Occipital lobe (tissue), 3 donors: Measurements from ENCODE around the gene ZBTB12. TPM values are rescaled to one million over a fixed set of nuclear protein-coding genes. Genes with fewer than 3 reads are reported as not detected.
"Not testable (repeated sequence)": the region's sequence is repeated elsewhere in the genome, so short reads cannot be mapped to it uniquely, and the experiment has no call there.

Experiments used
- DNase-seq: peaks from one replicate; lab custom pipeline; 2025; lab: John Stamatoyannopoulos, UW
- small RNA-seq: library from RNA; depleted of rRNA; stranded (forward); fragments of <200 nt; gene quantifications from one replicate; pipeline ENCODE3, GENCODE V24; 2014
- total RNA-seq: library from RNA; depleted of rRNA; stranded (reverse); fragments of >200 nt; gene quantifications from one replicate; pipeline ENCODE4 v1.2.3, GENCODE V29; 2014

Gene ZBTB12
- total RNA-seq, 1 donor from 2014 or later: 25.6 TPM

GRCh38 chr6:31851980-31852718 is 49.7 kb downstream of the ZBTB12 start:
- DNase-seq: not testable (repeated sequence)

- DNase-seq: no peak
Measured at GRCh38 chr6:31851485-31851832, 50.4 kb downstream of the ZBTB12 start.

GRCh38 chr6:31850765-31851484 is 51.0 kb downstream of the ZBTB12 start:
- DNase-seq: no peak

Small RNAs within 50 kb of the gene (small RNA-seq; reads per million reads assigned to genes)
- not detected for gene AL645922.1

Other genes starting within 250 kb of the ZBTB12 start
- gene BAG6, start 249.4 kb downstream of the ZBTB12 start, total RNA-seq: 118 TPM
- gene APOM, start 246.2 kb downstream of the ZBTB12 start, total RNA-seq: not detected
- gene C6orf47, start 241.3 kb downstream of the ZBTB12 start, total RNA-seq: 16.2 TPM
- 9.8 TPM for gene GPANK1, start 237.1 kb downstream of the ZBTB12 start, total RNA-seq
- gene CSNK2B, start 236.0 kb downstream of the ZBTB12 start, total RNA-seq: 69.9 TPM
- gene LY6G5B, start 232.1 kb downstream of the ZBTB12 start, total RNA-seq: 3.4 TPM
- 3.1 TPM for gene LY6G5C, start 221.0 kb downstream of the ZBTB12 start, total RNA-seq
- gene ABHD16A, start 198.8 kb downstream of the ZBTB12 start, total RNA-seq: 48.2 TPM
- gene LY6G6F, start 195.2 kb downstream of the ZBTB12 start, total RNA-seq: not detected
- not detected for gene LY6G6D, start 186.7 kb downstream of the ZBTB12 start, total RNA-seq
- gene LY6G6C, start 180.3 kb downstream of the ZBTB12 start, total RNA-seq: 0.31 TPM
- not detected for gene MPIG6B, start 178.7 kb downstream of the ZBTB12 start, total RNA-seq
- gene DDAH2, start 172.8 kb downstream of the ZBTB12 start, total RNA-seq: 117 TPM
- gene CLIC1, start 165.6 kb downstream of the ZBTB12 start, total RNA-seq: 35.2 TPM
- gene MSH5, start 162.1 kb downstream of the ZBTB12 start, total RNA-seq: 4.2 TPM
- gene SAPCD1, start 139.4 kb downstream of the ZBTB12 start, total RNA-seq: 0.31 TPM
- gene VWA7, start 124.8 kb downstream of the ZBTB12 start, total RNA-seq: 0.31 TPM
- gene VARS1, start 106.3 kb downstream of the ZBTB12 start, total RNA-seq: 25.6 TPM
- 22.9 TPM for gene LSM2, start 95.1 kb downstream of the ZBTB12 start, total RNA-seq
- gene HSPA1L, start 86.8 kb downstream of the ZBTB12 start, total RNA-seq: 4.4 TPM
- 117 TPM for gene HSPA1A, start 86.5 kb downstream of the ZBTB12 start, total RNA-seq
- 121 TPM for gene HSPA1B, start 74.3 kb downstream of the ZBTB12 start, total RNA-seq
- 20.3 TPM for gene NEU1, start 39.3 kb downstream of the ZBTB12 start, total RNA-seq
- gene SLC44A4, start 23.1 kb downstream of the ZBTB12 start, total RNA-seq: not detected
- 83.9 TPM for gene EHMT2, start 4.4 kb downstream of the ZBTB12 start, total RNA-seq
- gene C2, start 25.6 kb upstream of the ZBTB12 start, total RNA-seq: 4.7 TPM
- 0.62 TPM for gene CFB, start 44.0 kb upstream of the ZBTB12 start, total RNA-seq
- gene NELFE, start 56.9 kb upstream of the ZBTB12 start, total RNA-seq: 37.4 TPM
- gene SKIC2, start 57.1 kb upstream of the ZBTB12 start, total RNA-seq: 27.6 TPM
- gene DXO, start 70.1 kb upstream of the ZBTB12 start, total RNA-seq: 6.9 TPM
- gene C4A, start 80.0 kb upstream of the ZBTB12 start, total RNA-seq: 8.6 TPM
- 9.2 TPM for gene C4B, start 112.7 kb upstream of the ZBTB12 start, total RNA-seq
- gene CYP21A2, start 136.3 kb upstream of the ZBTB12 start, total RNA-seq: not detected
- gene TNXB, start 207.3 kb upstream of the ZBTB12 start, total RNA-seq: 2.5 TPM
- gene ATF6B, start 226.2 kb upstream of the ZBTB12 start, total RNA-seq: 15.4 TPM
- 3.3 TPM for gene FKBPL, start 228.2 kb upstream of the ZBTB12 start, total RNA-seq
- gene PRRT1, start 249.9 kb upstream of the ZBTB12 start, total RNA-seq: 0.78 TPM